A549 (cell line): ENCODE measurements around the gene RPL6. TPM values are rescaled to one million over a fixed set of nuclear protein-coding genes. Genes with fewer than 3 reads are reported as not detected.
"Not testable (repeated sequence)": the region's sequence is repeated elsewhere in the genome, so short reads cannot be mapped to it uniquely, and the experiment has no call there.

ENCODE experiments used
- ATAC-seq, 2 experiments: fragments of 200-7000 bp in 1 of 2; fragments of >200 bp in 1 of 2; cut with Nextera tagmentation in 1 of 2; cut with Tn5 transposase in 1 of 2; 3 replicates each; pipeline versions ENCODE4 v1.8.0 to v1.9.1; 2018 to 2020; ENCODE audit warnings: mild to moderate bottlenecking in 1 of 2, moderate library complexity in 1 of 2
- CTCF ChIA-PET: fragments of 300-600 bp; sonication (Branson Sonifier 250); formaldehyde crosslinking; extraction: SDS; loops from one replicate; lab custom pipeline; 2021; ENCODE audit warnings: antibody characterized with exemption, inconsistent platforms; lab: Yijun Ruan, JAX
- POLR2A ChIA-PET: fragments of 350-600 bp; formaldehyde crosslinking; extraction: SDS; loops from one replicate; lab custom pipeline; 2021; ENCODE audit warnings: antibody characterized with exemption, inconsistent platforms; lab: Yijun Ruan, JAX
- DNase-seq, 2 experiments: peaks; one replicate each; pipeline versions ENCODE4 v3.0.0 to v3.0.0-alpha.2; 2011 to 2016; ENCODE audit warnings: low read depth in 1 of 2, low spot score in 1 of 2
- FAIRE-seq: peaks from 2 replicates; lab custom pipeline; 2011; peaks lifted over from hg19 to GRCh38; lab: Jason Lieb, UNC
- H3K27ac ChIP-seq, 2 experiments: fragments of >200 bp; sonication (Bioruptor Twin); formaldehyde crosslinking; 3 replicates each; pipeline ENCODE4 v1.5.1; 2016 to 2017
- H3K4me1 ChIP-seq: fragments of >200 bp; sonication (Bioruptor Twin); formaldehyde crosslinking; 3 replicates; pipeline ENCODE4 v1.6.1; 2016
- H3K4me2 ChIP-seq: fragments of >200 bp; sonication (Bioruptor Twin); formaldehyde crosslinking; 3 replicates; pipeline ENCODE4 v1.6.1; 2016
- H3K4me3 ChIP-seq: fragments of >200 bp; sonication (Bioruptor Twin); formaldehyde crosslinking; 3 replicates; pipeline ENCODE4 v1.5.1; 2016
- H3K9me3 ChIP-seq: fragments of >200 bp; sonication (Bioruptor Twin); formaldehyde crosslinking; 3 replicates; pipeline ENCODE4 v1.6.1; 2016
- CEBPB ChIP-seq, 2 experiments: fragments of >200 bp in 1 of 2; sonication (Bioruptor Twin) in 1 of 2; formaldehyde crosslinking in 1 of 2; IDR thresholded peaks; 2 replicates each; pipeline ENCODE4 v1.6.1; 2012 to 2016
- CHD4 ChIP-seq: fragments of 200-600 bp; sonication (generic); IDR thresholded peaks from 2 replicates; pipeline ENCODE4 v1.6.1; 2016; ENCODE audit warnings: antibody characterized with exemption, mild to moderate bottlenecking, borderline replicate concordance
- EHF ChIP-seq: fragments of 250-450 bp; sonication (Bioruptor Pico); IDR thresholded peaks from 2 replicates; pipeline ENCODE4 v1.5.0; 2020; ENCODE audit warnings: mild to moderate bottlenecking
- EP300 ChIP-seq, 2 experiments: fragments of >200 bp; sonication (Bioruptor Twin); formaldehyde crosslinking; IDR thresholded peaks; 2 replicates in 1 of 2; 3 replicates in 1 of 2; pipeline ENCODE4 v1.6.1; 2016 to 2017
- FOXS1 ChIP-seq: fragments of 250-450 bp; sonication (Bioruptor Pico); IDR thresholded peaks from 2 replicates; pipeline ENCODE4 v1.5.0; 2020; ENCODE audit warnings: mild to moderate bottlenecking, moderate library complexity
- HOXB13 ChIP-seq: fragments of 250-450 bp; sonication (Bioruptor Pico); IDR thresholded peaks from 2 replicates; pipeline ENCODE4 v1.5.0; 2020; ENCODE audit warnings: low read depth, mild to moderate bottlenecking, moderate library complexity
- HOXB5 ChIP-seq: fragments of 250-450 bp; sonication (Bioruptor Pico); IDR thresholded peaks from 2 replicates; pipeline ENCODE4 v1.5.0; 2020; ENCODE audit warnings: mild to moderate bottlenecking, moderate library complexity
- JUNB ChIP-seq: fragments of >200 bp; sonication (Bioruptor Twin); formaldehyde crosslinking; IDR thresholded peaks from 2 replicates; pipeline ENCODE4 v1.6.1; 2016
- MAFK ChIP-seq: fragments of 450-650 bp; IDR thresholded peaks from 2 replicates; pipeline ENCODE4 v1.6.1; 2014; ENCODE audit not compliant: partially characterized antibody
- NFE2L2 ChIP-seq: fragments of 150-350 bp; conservative IDR thresholded peaks from 2 replicates; pipeline ENCODE4 v1.6.1; 2014; ENCODE audit warnings: low read length
- POLR2A ChIP-seq: IDR thresholded peaks from 2 replicates; pipeline ENCODE4 v1.6.1; 2012; ENCODE audit warnings: mild to moderate bottlenecking, low read length
- RARB ChIP-seq: fragments of 250-450 bp; sonication (Bioruptor Pico); IDR thresholded peaks from 2 replicates; pipeline ENCODE4 v1.8.0; 2021; ENCODE audit warnings: mild to moderate bottlenecking, moderate library complexity
- RCOR1 ChIP-seq: fragments of 150-350 bp; IDR thresholded peaks from 2 replicates; pipeline ENCODE4 v1.6.1; 2014; ENCODE audit warnings: antibody characterized with exemption, low read length, low read depth
- REST ChIP-seq: fragments of 200-600 bp; sonication (generic); IDR thresholded peaks from 2 replicates; pipeline ENCODE4 v1.6.1; 2016; ENCODE audit warnings: antibody characterized with exemption, mild to moderate bottlenecking, moderate library complexity
- RFX5 ChIP-seq: fragments of 450-650 bp; IDR thresholded peaks from 2 replicates; pipeline ENCODE4 v1.7.1; 2014; ENCODE audit warnings: antibody characterized with exemption, mild to moderate bottlenecking, moderate library complexity
- TP53 ChIP-seq: fragments of 250-450 bp; sonication (Bioruptor Pico); IDR thresholded peaks from 2 replicates; pipeline ENCODE4 v1.5.0; 2021; ENCODE audit warnings: mild to moderate bottlenecking, moderate library complexity
- ZNF302 ChIP-seq: fragments of 250-450 bp; sonication (Bioruptor Pico); IDR thresholded peaks from 2 replicates; pipeline ENCODE4 v1.9.0; 2021; ENCODE audit warnings: inconsistent platforms, mild to moderate bottlenecking, moderate library complexity
- ZSCAN20 ChIP-seq: fragments of 250-450 bp; sonication (Bioruptor Pico); IDR thresholded peaks from 2 replicates; pipeline ENCODE4 v1.8.0; 2022; ENCODE audit warnings: mild to moderate bottlenecking, moderate library complexity
- WGBS: methylation state at CpG from one replicate; pipeline ENCODE4 v1.1.6; 2017; ENCODE audit errors: missing lambda C conversion rate; 5-methylcytosine and 5-hydroxymethylcytosine counted together
- polyA plus RNA-seq, 4 experiments: library from polyadenylated mRNA; depleted of rRNA in 3 of 4; stranded (reverse); fragments of >200 nt; fragmentation: RNase III in 1 of 4; extraction: RNeasy Plus Mini Kit Qiagen cat#74134 plus additional on column Dnase treatment in 1 of 4; gene quantifications; 2 replicates in 3 of 4; 3 replicates in 1 of 4; pipeline ENCODE4 v1.2.3, GENCODE V29; 2011 to 2017
- TF ChIP-seq, protein P1 (sequence below): fragments of 250-450 bp; sonication (Bioruptor Pico); IDR thresholded peaks from 2 replicates; pipeline ENCODE4 v1.5.0; 2021; ENCODE audit warnings: mild to moderate bottlenecking, moderate library complexity, borderline replicate concordance
- TF ChIP-seq, protein P2 (sequence below): IDR thresholded peaks from 2 replicates; pipeline ENCODE4 v1.6.1; 2012

RPL6 gene
- polyA plus RNA-seq, 2 of the 4 experiments (the other 2 are of a cell fraction): 1,661 to 2,889 TPM

- TF ChIP-seq, protein P1, sequence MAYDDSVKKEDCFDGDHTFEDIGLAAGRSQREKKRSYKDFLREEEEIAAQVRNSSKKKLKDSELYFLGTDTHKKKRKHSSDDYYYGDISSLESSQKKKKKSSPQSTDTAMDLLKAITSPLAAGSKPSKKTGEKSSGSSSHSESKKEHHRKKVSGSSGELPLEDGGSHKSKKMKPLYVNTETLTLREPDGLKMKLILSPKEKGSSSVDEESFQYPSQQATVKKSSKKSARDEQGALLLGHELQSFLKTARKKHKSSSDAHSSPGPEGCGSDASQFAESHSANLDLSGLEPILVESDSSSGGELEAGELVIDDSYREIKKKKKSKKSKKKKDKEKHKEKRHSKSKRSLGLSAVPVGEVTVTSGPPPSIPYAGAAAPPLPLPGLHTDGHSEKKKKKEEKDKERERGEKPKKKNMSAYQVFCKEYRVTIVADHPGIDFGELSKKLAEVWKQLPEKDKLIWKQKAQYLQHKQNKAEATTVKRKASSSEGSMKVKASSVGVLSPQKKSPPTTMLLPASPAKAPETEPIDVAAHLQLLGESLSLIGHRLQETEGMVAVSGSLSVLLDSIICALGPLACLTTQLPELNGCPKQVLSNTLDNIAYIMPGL (CRISPR knock-in tag): no peak
- TF ChIP-seq HOXB5: no peak
- Histone ChIP-seq H3K4me3 (no peak overlapping the region), H3K9me3 (no peaks in the 10 kb centered on the region), H3K27ac (no peak overlapping the region), H3K4me1 (no peaks in the 10 kb centered on the region), H3K4me2 (no peak overlapping the region)
- ATAC-seq (no peak), DNase-seq (no peak), FAIRE-seq (no peak)
- ChIA-PET CTCF (no interaction called here), POLR2A (no interaction called here)
- 90% methylated on average over 4 of the region's 4 CpGs for WGBS
Observed at GRCh38 chr12:112443916-112444315, 34.5 kb upstream of the RPL6 start.

GRCh38 chr12:112440653-112441052, 31.2 kb upstream of the RPL6 start:
- H3K4me2 ChIP-seq, H3K27ac ChIP-seq, ATAC-seq, FAIRE-seq, H3K4me1 ChIP-seq, H3K4me3 ChIP-seq, DNase-seq, H3K9me3 ChIP-seq: not testable (repeated sequence)
- POLR2A ChIA-PET: interaction anchor here (1.0 kb wide), 1 partner anchor 10 kb away, joined by 9 read pairs; no protein-coding TSS in a partner anchor
- CTCF ChIA-PET: interaction anchor here (0.7 to 1.9 kb wide), 2 partner anchors 11 to 27 kb away, joined by 3 to 8 read pairs; no protein-coding TSS in a partner anchor
- WGBS: 93% methylated on average over 9 of the region's 9 CpGs

- H3K4me1 ChIP-seq: no peaks in the 10 kb centered on the region
- FAIRE-seq: no peak
- TF ChIP-seq CEBPB (IDR thresholded peaks at IDR 0.05) (no peak), RFX5 (no peak), JUNB (no peak), MAFK (no peak), FOXS1 (no peak), RCOR1 (no peak), REST (no peak), RARB (CRISPR knock-in tag) (no peak), POLR2A (no peak), EHF (CRISPR knock-in tag) (no peak), ZNF302 (CRISPR knock-in tag) (no peak), CHD4 (no peak), TP53 (CRISPR knock-in tag) (no peak), ZSCAN20 (CRISPR knock-in tag) (no peak), NFE2L2 (no peak), EP300 (IDR thresholded peaks at IDR 0.05) (no peak), HOXB13 (CRISPR knock-in tag) (no peak)
- TF ChIP-seq, protein P2, sequence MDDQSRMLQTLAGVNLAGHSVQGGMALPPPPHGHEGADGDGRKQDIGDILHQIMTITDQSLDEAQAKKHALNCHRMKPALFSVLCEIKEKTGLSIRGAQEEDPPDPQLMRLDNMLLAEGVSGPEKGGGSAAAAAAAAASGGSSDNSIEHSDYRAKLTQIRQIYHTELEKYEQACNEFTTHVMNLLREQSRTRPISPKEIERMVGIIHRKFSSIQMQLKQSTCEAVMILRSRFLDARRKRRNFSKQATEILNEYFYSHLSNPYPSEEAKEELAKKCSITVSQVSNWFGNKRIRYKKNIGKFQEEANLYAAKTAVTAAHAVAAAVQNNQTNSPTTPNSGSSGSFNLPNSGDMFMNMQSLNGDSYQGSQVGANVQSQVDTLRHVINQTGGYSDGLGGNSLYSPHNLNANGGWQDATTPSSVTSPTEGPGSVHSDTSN: no peak
- TF ChIP-seq, protein P1 (CRISPR knock-in tag): no peak
- TF ChIP-seq, all 56 proteins: peak for 0
- H3K4me2 ChIP-seq: no peak overlapping the region
- CTCF ChIA-PET: interaction anchor here (0.6 to 1.9 kb wide), 6 partner anchors 10 to 53 kb away, joined by 3 to 8 read pairs (median 3); no protein-coding TSS in a partner anchor
- H3K9me3 ChIP-seq: no peaks in the 10 kb centered on the region
- POLR2A ChIA-PET: no interaction called here
- DNase-seq (no peak), ATAC-seq (no peak)
- H3K4me3 ChIP-seq: no peak overlapping the region
- no peak overlapping the region for H3K27ac ChIP-seq
Observed at GRCh38 chr12:112439769-112440168, 30.4 kb upstream of the RPL6 start.

- WGBS: 85% methylated on average over 1 of the region's 1 CpG
- not testable (repeated sequence) for ATAC-seq, FAIRE-seq, H3K9me3 ChIP-seq, H3K4me2 ChIP-seq, H3K4me3 ChIP-seq, DNase-seq, H3K27ac ChIP-seq, H3K4me1 ChIP-seq
- CTCF ChIA-PET: interaction anchor here (1.0 kb wide), 1 partner anchor 16 kb away, joined by 3 read pairs; no protein-coding TSS in a partner anchor
- POLR2A ChIA-PET: interaction anchor here (0.9 kb wide), 1 partner anchor 20 kb away, joined by 4 read pairs; the partner anchor contains the start of gene PTPN11
Observed at GRCh38 chr12:112438645-112439044, 29.2 kb upstream of the RPL6 start.
